Sigmoid colon (tissue), 7 donors: ENCODE data around the gene PCDHB2. TPM values are rescaled to one million over a fixed set of nuclear protein-coding genes. Genes with fewer than 3 reads are reported as not detected.

Experiments used
- DNase-seq: peaks from one replicate; pipeline ENCODE4 v3.0.0-alpha.2; 2019
- H3K27ac ChIP-seq, 4 donors: fragments of 200-600 bp; sonication (generic); one replicate each; pipeline ENCODE4 v1.5.1; 2016 to 2019; ENCODE audit warnings: mild to moderate bottlenecking in 1 of 4
- H3K27me3 ChIP-seq, 3 donors: fragments of 200-600 bp; sonication (generic); one replicate each; pipeline ENCODE4 v1.5.1; 2019; ENCODE audit warnings: mild to moderate bottlenecking in 1 of 3
- H3K36me3 ChIP-seq, 4 donors: fragments of 200-600 bp; sonication (generic); one replicate each; pipeline ENCODE4 v1.5.1; 2016 to 2019
- H3K4me1 ChIP-seq, 4 donors: fragments of 200-600 bp; sonication (generic); one replicate each; pipeline ENCODE4 v1.5.1; 2017 to 2019
- H3K4me3 ChIP-seq, 4 donors: fragments of 200-600 bp; sonication (generic); one replicate each; pipeline ENCODE4 v1.5.1; 2017 to 2019; ENCODE audit warnings: mild to moderate bottlenecking in 2 of 4, moderate library complexity in 1 of 4
- H3K9me3 ChIP-seq, 4 donors: fragments of 200-600 bp in 3 of 4; sonication (generic) in 3 of 4; one replicate each; pipeline versions ENCODE4 v1.5.1 to v1.6.1; 2013 to 2019
- EP300 ChIP-seq, 4 donors: sonication (generic); formaldehyde crosslinking; IDR thresholded peaks; one replicate each; pipeline ENCODE4 v1.6.1; 2017; ENCODE audit warnings: antibody characterized with exemption in 4 of 4
- POLR2A ChIP-seq, 2 donors: fragments of 450-650 bp; IDR thresholded peaks; one replicate each; pipeline ENCODE4 v1.6.1; 2016; ENCODE audit warnings: antibody characterized with exemption in 2 of 2, mild to moderate bottlenecking in 2 of 2, moderate library complexity in 2 of 2
- POLR2AphosphoS5 ChIP-seq, 4 donors: sonication (generic); formaldehyde crosslinking; IDR thresholded peaks; one replicate each; pipeline ENCODE4 v1.6.1; 2017; ENCODE audit warnings: antibody characterized with exemption in 4 of 4
- WGBS, 2 donors: extraction: QIAGEN DNeasy Blood & Tissue Kit; methylation state at CpG; one replicate each; pipeline ENCODE4 v1.1.7; 2013; 5-methylcytosine and 5-hydroxymethylcytosine counted together
- intact Hi-C: fragments of 100-400 bp; cut with DNase I; formaldehyde crosslinking; loops from one replicate; pipeline ENCODE4 v1.15.1; 2023
- polyA plus RNA-seq, 3 donors: library from polyadenylated mRNA; stranded (reverse); fragments of 200-250 nt; gene quantifications; one replicate each; pipeline ENCODE4 v1.2.3, GENCODE V29; 2013
- total RNA-seq, 4 donors: library from RNA; depleted of rRNA; stranded (reverse); fragments of >200 nt; gene quantifications; one replicate each; pipeline ENCODE4 v1.1.0, GENCODE V29; 2016
- TF ChIP-seq, protein P1 (sequence below), 4 experiments: fragments of 450-650 bp in 3 of 4; fragments of 200-600 bp in 1 of 4; IDR thresholded peaks; one replicate each; pipeline ENCODE4 v1.5.1; 2016 to 2019; ENCODE audit warnings: antibody characterized with exemption in 4 of 4, mild to moderate bottlenecking in 3 of 4, moderate library complexity in 2 of 4
- donor health status: healthy with polysubstance abuse.
- donor health status: Bipolar disorder and iron deficiency.
- donor health status: healthy.

PCDHB2 gene
- 1 to 10 TPM; 2.2 to 5.7 (median 2.9) TPM for total RNA-seq
- under 1 TPM; under 0.01 to 0.67 (median 0.23) TPM for polyA plus RNA-seq

DNA sequence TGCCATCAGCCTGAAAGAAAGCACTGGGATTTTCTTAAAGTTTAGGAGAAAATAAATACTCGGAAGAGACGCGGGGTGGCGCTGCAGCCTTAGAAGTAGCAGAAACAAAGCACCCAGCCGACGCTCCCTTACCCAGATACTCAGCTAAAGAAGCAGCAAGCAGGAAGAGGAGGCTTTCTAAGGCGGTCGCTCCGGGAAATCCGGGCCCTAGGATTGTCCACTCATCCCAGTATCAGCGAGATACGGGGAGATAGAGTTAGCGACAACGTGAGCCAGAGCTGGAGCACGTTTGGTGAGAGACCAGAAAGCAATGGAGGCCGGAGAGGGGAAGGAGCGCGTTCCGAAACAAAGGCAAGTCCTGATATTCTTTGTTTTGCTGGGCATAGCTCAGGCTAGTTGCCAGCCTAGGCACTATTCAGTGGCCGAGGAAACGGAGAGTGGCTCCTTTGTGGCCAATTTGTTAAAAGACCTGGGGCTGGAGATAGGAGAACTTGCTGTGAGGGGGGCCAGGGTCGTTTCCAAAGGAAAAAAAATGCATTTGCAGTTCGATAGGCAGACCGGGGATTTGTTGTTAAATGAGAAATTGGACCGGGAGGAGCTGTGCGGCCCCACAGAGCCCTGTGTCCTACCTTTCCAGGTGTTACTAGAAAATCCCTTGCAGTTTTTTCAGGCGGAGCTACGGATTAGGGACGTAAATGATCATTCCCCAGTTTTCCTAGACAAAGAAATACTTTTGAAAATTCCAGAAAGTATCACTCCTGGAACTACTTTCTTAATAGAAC lies at the start of gene PCDHB2:
Gene PCDHB2, plus strand, starts transcription at position 135 of the 782 bp plus-strand sequence. Its CDS starts 176 bp downstream, at position 311.
- Histone ChIP-seq H3K36me3 (no peaks in the 10 kb centered on the region), H3K27me3 (peaks cover 0 to 36% (median 0%) of the 10 kb centered on the region in 3 donors), H3K9me3 (peaks cover 4 to 36% (median 22%) of the 10 kb centered on the region in 4 donors), H3K4me3 (peak within 1 kb of the TSS; percentile 9 to 38 (median 30)), H3K4me1 (no peaks in the 10 kb centered on the region), H3K27ac (peak within 1 kb of the TSS in 1 of 4 donors; percentile 23)
- TF ChIP-seq POLR2AphosphoS5 (IDR thresholded peaks at IDR 0.05), result peak in 1 of 4 donors; percentile 26
- TF ChIP-seq, protein P1, sequence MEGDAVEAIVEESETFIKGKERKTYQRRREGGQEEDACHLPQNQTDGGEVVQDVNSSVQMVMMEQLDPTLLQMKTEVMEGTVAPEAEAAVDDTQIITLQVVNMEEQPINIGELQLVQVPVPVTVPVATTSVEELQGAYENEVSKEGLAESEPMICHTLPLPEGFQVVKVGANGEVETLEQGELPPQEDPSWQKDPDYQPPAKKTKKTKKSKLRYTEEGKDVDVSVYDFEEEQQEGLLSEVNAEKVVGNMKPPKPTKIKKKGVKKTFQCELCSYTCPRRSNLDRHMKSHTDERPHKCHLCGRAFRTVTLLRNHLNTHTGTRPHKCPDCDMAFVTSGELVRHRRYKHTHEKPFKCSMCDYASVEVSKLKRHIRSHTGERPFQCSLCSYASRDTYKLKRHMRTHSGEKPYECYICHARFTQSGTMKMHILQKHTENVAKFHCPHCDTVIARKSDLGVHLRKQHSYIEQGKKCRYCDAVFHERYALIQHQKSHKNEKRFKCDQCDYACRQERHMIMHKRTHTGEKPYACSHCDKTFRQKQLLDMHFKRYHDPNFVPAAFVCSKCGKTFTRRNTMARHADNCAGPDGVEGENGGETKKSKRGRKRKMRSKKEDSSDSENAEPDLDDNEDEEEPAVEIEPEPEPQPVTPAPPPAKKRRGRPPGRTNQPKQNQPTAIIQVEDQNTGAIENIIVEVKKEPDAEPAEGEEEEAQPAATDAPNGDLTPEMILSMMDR (IDR thresholded peaks at IDR 0.05), result no peak
- intact Hi-C loops, result no loop called here
- no peak for DNase-seq
- 22 to 37% methylated on average over 29 of the region's 29 CpGs for WGBS, 2 donors

DNA sequence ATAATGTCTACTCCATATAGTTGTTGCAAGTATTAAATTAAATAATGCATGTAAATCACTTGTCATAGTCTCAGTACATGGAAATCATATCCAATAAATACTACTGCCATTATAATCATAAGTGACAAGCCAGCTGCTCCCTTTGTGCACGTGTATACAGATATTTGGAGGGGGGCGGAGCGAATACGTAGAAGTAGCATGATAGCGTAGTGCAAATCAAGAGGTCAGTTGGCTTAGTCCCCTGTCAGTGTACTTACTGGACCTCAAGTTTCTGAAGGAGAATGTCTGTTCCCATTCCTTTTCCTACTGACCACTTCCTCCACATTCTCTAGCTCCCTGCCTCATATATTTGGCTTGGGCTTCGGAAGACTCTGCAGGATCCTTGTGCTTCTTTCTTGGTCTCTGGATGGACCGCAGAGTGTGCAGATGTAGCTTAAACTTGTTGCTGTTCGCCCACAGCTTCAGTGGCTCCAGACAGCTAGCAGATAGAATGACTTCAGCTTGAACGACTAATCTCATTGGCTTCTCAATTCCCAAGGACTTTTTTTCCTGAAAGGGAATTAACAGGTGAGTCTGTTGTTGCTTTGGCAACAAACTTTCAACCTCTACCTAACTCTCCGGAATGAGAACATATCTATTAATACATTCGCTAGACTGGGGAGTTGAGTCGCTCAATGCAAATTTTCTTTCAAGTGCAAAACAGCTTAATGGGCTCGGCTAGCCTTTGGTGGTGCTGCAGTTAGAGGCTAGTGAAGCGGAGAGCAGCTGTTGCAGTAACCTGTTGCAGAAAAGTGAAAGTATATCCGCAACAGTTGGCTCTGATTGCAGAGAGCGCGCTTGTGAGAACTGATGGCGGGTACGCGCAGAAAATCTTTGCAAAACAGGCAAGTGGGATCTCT lies 43.5 kb upstream of the PCDHB2 start, which contains the start of gene PCDHB1:
Gene PCDHB1, plus strand, starts transcription at position 753 of the 899 bp plus-strand sequence. Its CDS starts 97 bp downstream, at position 850.
- Histone ChIP-seq H3K9me3 (peaks cover 0 to 5% (median 0%) of the 10 kb centered on the region in 4 donors), H3K27ac (no peak within 1 kb of the TSS), H3K4me1 (peaks cover 0 to 5% (median 0%) of the 10 kb centered on the region in 4 donors), H3K4me3 (peak within 1 kb of the TSS; percentile 19 to 54 (median 51)), H3K36me3 (no peaks in the 10 kb centered on the region), H3K27me3 (peaks cover 0 to 38% (median 8%) of the 10 kb centered on the region in 3 donors)
- TF ChIP-seq POLR2A (IDR thresholded peaks at IDR 0.05), result no peak
- TF ChIP-seq EP300 (IDR thresholded peaks at IDR 0.05), result no peak
- TF ChIP-seq POLR2AphosphoS5 (IDR thresholded peaks at IDR 0.05), result no peak
- TF ChIP-seq, protein P1 (IDR thresholded peaks at IDR 0.05), result no peak
- WGBS, 2 donors, result 27 to 47% methylated on average over 20 of the region's 20 CpGs
- DNase-seq, result no peak
- intact Hi-C loops, result no loop called here

DNA sequence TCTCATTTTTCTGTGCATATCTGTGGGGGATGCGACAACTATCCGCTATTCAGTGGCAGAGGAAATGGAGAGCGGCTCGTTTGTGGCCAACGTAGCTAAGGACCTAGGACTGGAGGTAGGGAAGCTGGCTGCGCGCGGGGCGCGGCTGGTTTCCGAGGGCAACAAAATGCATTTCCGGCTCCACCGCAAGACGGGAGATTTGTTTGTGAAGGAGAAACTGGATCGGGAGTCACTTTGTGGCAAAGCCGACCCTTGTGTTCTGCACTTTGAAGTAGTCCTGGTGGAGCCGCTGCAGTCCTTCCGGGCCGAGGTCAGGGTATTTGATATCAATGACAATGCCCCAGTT lies 42.9 kb upstream of the PCDHB2 start:
- 13 to 42% methylated on average over 19 of the region's 19 CpGs for WGBS, 2 donors
- TF ChIP-seq POLR2AphosphoS5 (IDR thresholded peaks at IDR 0.05) (no peak), EP300 (IDR thresholded peaks at IDR 0.05) (no peak), POLR2A (IDR thresholded peaks at IDR 0.05) (no peak)
- TF ChIP-seq, protein P1 (IDR thresholded peaks at IDR 0.05), result no peak
- Histone ChIP-seq H3K4me3 (peak overlapping the region; percentile 19 to 54 (median 51)), H3K27ac (no peak overlapping the region), H3K36me3 (no peaks in the 10 kb centered on the region), H3K4me1 (peaks cover 0 to 5% (median 0%) of the 10 kb centered on the region in 4 donors), H3K27me3 (peaks cover 0 to 33% (median 8%) of the 10 kb centered on the region in 3 donors), H3K9me3 (peaks cover 0 to 5% (median 0%) of the 10 kb centered on the region in 4 donors)
- DNase-seq, result no peak
- intact Hi-C loops, result no loop called here

DNA sequence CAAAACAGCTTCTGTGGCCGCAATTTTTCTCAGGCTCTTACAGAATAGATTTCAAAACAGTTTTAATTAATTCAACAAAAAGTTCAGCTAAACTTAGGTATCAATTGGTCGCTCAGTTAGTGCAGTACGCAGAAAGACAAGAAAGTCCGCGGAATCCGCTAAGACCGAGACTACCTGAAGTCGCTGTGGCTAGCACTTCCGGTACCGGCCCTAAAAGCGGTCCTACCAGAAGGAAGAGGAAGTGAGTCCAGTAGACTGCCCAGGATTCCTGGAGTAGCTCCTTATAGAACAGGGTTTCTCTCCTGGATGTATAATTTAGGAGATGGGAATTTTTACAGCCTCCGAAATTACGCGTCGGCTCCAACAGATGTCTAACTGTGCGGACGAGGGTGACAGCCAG lies 16.6 kb upstream of the PCDHB2 start:
- no peak overlapping the region for H3K27ac ChIP-seq
- WGBS, 2 donors, result 54 to 73% methylated on average over 17 of the region's 17 CpGs
- peaks cover 0 to 51% (median 0%) of the 10 kb centered on the region in 3 donors for H3K27me3 ChIP-seq
- peaks cover 0 to 10% (median 5%) of the 10 kb centered on the region in 4 donors for H3K9me3 ChIP-seq
- intact Hi-C loops, result no loop called here
- H3K4me3 ChIP-seq, result peak overlapping the region in 2 of 4 donors; percentile 21 to 28
- no peaks in the 10 kb centered on the region for H3K36me3 ChIP-seq
- H3K4me1 ChIP-seq, result no peaks in the 10 kb centered on the region
- no peak for DNase-seq
- TF ChIP-seq POLR2AphosphoS5 (IDR thresholded peaks at IDR 0.05) (no peak), EP300 (IDR thresholded peaks at IDR 0.05) (no peak), POLR2A (IDR thresholded peaks at IDR 0.05) (no peak)
- TF ChIP-seq, protein P1 (IDR thresholded peaks at IDR 0.05), result no peak
